HepG2 (cell line): Measurements from ENCODE around the gene KLHL17. TPM values are rescaled to one million over a fixed set of nuclear protein-coding genes. Genes with fewer than 3 reads are reported as not detected.
"Not testable (repeated sequence)": the region's sequence is repeated elsewhere in the genome, so short reads cannot be mapped to it uniquely, and the experiment has no call there.

Source experiments
- ATAC-seq: fragments of 200-7000 bp; cut with Tn5 transposase; 3 replicates; pipeline ENCODE4 v1.9.1; 2020; ENCODE audit warnings: mild to moderate bottlenecking, moderate library complexity
- BruUV-seq: library from RNA; stranded (reverse); fragments of 400-500 nt; replicated peaks from 2 replicates; lab custom pipeline; 2021; lab: Mats Ljungman, UMichigan
- CTCF ChIA-PET: fragments of 300-600 bp; formaldehyde crosslinking; extraction: SDS; loops from one replicate; lab custom pipeline; 2021; ENCODE audit warnings: low total read pairs, inconsistent platforms, low intra/inter-chr PET ratio; lab: Yijun Ruan, JAX
- POLR2A ChIA-PET: fragments of 350-600 bp; sonication (Branson Sonifier 250); formaldehyde crosslinking; loops from one replicate; lab custom pipeline; 2020; ENCODE audit warnings: antibody characterized with exemption, inconsistent platforms; lab: Yijun Ruan, JAX
- DNase-seq: peaks from one replicate; pipeline ENCODE4 v3.0.0-alpha.2; 2015; ENCODE audit warnings: low spot score
- FAIRE-seq: peaks from 3 replicates; lab custom pipeline; 2011; peaks lifted over from hg19 to GRCh38; lab: Jason Lieb, UNC
- H2AFZ ChIP-seq: one replicate; pipeline ENCODE4 v1.6.1; 2011; ENCODE audit warnings: low read length, inconsistent platforms
- H3K27ac ChIP-seq: fragments of 300-600 bp; 3 replicates; pipeline ENCODE4 v1.8.0; 2011; ENCODE audit warnings: mixed run types, mild to moderate bottlenecking, mixed read lengths, low read length, inconsistent platforms; ENCODE audit not compliant: insufficient read depth; ENCODE audit errors: extremely low read length
- H3K27me3 ChIP-seq, 2 experiments: fragments of 200-600 bp in 1 of 2; 2 replicates in 1 of 2; 3 replicates in 1 of 2; pipeline versions ENCODE4 v1.6.0 to v1.8.0; 2011; ENCODE audit warnings: low read length in 2 of 2, mild to moderate bottlenecking in 2 of 2, moderate library complexity in 2 of 2, inconsistent platforms in 1 of 2; ENCODE audit not compliant: insufficient read depth in 2 of 2, control insufficient read depth in 1 of 2
- H3K36me3 ChIP-seq, 2 experiments: fragments of 200-600 bp in 1 of 2; replicated peaks in 1 of 2; 2 replicates in 1 of 2; 3 replicates in 1 of 2; pipeline versions ENCODE4 v1.5.1 to v1.8.0; 2011; ENCODE audit warnings: low read length in 2 of 2, inconsistent platforms in 1 of 2; ENCODE audit not compliant: insufficient read depth in 2 of 2, control insufficient read depth in 1 of 2
- H3K4me1 ChIP-seq: 2 replicates; pipeline ENCODE4 v1.5.1; 2012; ENCODE audit warnings: low read length, inconsistent platforms; ENCODE audit not compliant: insufficient read depth
- H3K4me2 ChIP-seq: 2 replicates; pipeline ENCODE4 v1.6.0; 2011; ENCODE audit warnings: low read depth, low read length, inconsistent platforms
- H3K4me3 ChIP-seq, 3 experiments: fragments of 200-600 bp in 1 of 3; sonication (generic), shearing (Covaris generic) in 1 of 3; replicated peaks in 1 of 3; 2 replicates each; pipeline ENCODE4 v1.5.1; 2011 to 2016; ENCODE audit warnings: low read length in 3 of 3, inconsistent platforms in 2 of 3, low read depth in 2 of 3, mild to moderate bottlenecking in 2 of 3, control low read depth in 1 of 3, mixed read lengths in 1 of 3; ENCODE audit not compliant: insufficient read depth in 1 of 3
- H3K79me2 ChIP-seq: one replicate; pipeline ENCODE4 v1.6.1; 2011; ENCODE audit warnings: low read length, inconsistent platforms; ENCODE audit not compliant: insufficient read depth
- H3K9ac ChIP-seq: 2 replicates; pipeline ENCODE4 v1.6.0; 2011; ENCODE audit warnings: mild to moderate bottlenecking, low read depth, low read length, inconsistent platforms; ENCODE audit not compliant: insufficient read depth
- H3K9me3 ChIP-seq: 2 replicates; pipeline ENCODE4 v1.5.1; 2012; ENCODE audit warnings: mild to moderate bottlenecking, low read length
- H4K20me1 ChIP-seq: 2 replicates; pipeline ENCODE4 v1.6.0; 2011; ENCODE audit warnings: inconsistent platforms, mild to moderate bottlenecking, low read length, moderate library complexity; ENCODE audit not compliant: insufficient read depth
- ATF1 ChIP-seq: IDR thresholded peaks from 2 replicates; pipeline ENCODE4 v1.6.1; 2016; ENCODE audit warnings: mild to moderate bottlenecking, control low read depth
- EED ChIP-seq: sonication (generic); formaldehyde crosslinking; IDR thresholded peaks from 2 replicates; pipeline ENCODE4 v1.5.0; 2020; ENCODE audit warnings: mild to moderate bottlenecking, missing genetic modification reagents
- ZC3H13 ChIP-seq: sonication (generic); formaldehyde crosslinking; IDR thresholded peaks from 2 replicates; pipeline ENCODE4 v1.8.1; 2023; ENCODE audit warnings: mild to moderate bottlenecking, missing genetic modification reagents, moderate library complexity
- ZSCAN22 ChIP-seq: sonication (generic); formaldehyde crosslinking; IDR thresholded peaks from 2 replicates; pipeline ENCODE4 v1.4.0; 2020; ENCODE audit warnings: mild to moderate bottlenecking, missing genetic modification reagents
- WGBS: methylation state at CpG from one replicate; pipeline ENCODE4 v1.1.6; 2017; ENCODE audit warnings: low lambda C conversion rate; 5-methylcytosine and 5-hydroxymethylcytosine counted together
- in situ Hi-C: cut with HindIII; loops from 2 replicates; pipeline ENCODE4 v1.10.0; 2017; ENCODE audit warnings: low pct_unique_long_range_greater_than_20kb; ENCODE audit not compliant: extremely low pct_ligation_motif_present
- intact Hi-C: fragments of 100-400 bp; cut with micrococcal nuclease; formaldehyde crosslinking; loops from one replicate; pipeline ENCODE4 v1.10.0; 2022; ENCODE audit not compliant: unreplicated experiment
- polyA plus RNA-seq, 8 experiments: library from polyadenylated mRNA; depleted of rRNA in 3 of 8; stranded (reverse) in 7 of 8; unstranded in 1 of 8; fragments of >200 nt; fragmentation: Illumina TruSeq in 4 of 8; extraction: Trizol in 4 of 8; gene quantifications; 2 replicates each; pipeline versions ENCODE4 v1.2.1 to v1.2.3, GENCODE V29; 2011 to 2016; ENCODE audit warnings: low read depth in 4 of 8, missing spikeins in 1 of 8, mixed read lengths in 1 of 8; ENCODE audit not compliant: insufficient read depth in 1 of 8
- total RNA-seq, 5 experiments: library from RNA; depleted of rRNA; stranded (reverse); fragments of >200 nt; fragmentation: Illumina TruSeq; extraction: Trizol; gene quantifications; 2 replicates each; pipeline ENCODE4 v1.2.3, GENCODE V29; 2016; ENCODE audit warnings: low read depth in 1 of 5

Gene KLHL17
- total and polyA plus RNA-seq, 2 of the 13 experiments (the other 11 are each of a cell fraction or from before 2014, with no cell fraction given): 9.3 to 24.7 TPM

- in situ Hi-C loops, H3K27ac ChIP-seq, H3K4me2 ChIP-seq, H3K9ac ChIP-seq, FAIRE-seq, H3K9me3 ChIP-seq, H3K79me2 ChIP-seq, H4K20me1 ChIP-seq, H3K36me3 ChIP-seq, H2AFZ ChIP-seq, ATAC-seq, intact Hi-C loops, H3K4me3 ChIP-seq, BruUV-seq, DNase-seq: not testable (repeated sequence)
- ChIA-PET CTCF (interaction anchor here (1.4 kb wide), 1 partner anchor 72 kb away, joined by 5 read pairs; no protein-coding TSS in a partner anchor), POLR2A (interaction anchor here (1.1 to 1.5 kb wide), 2 partner anchors 10 to 30 kb away, joined by 3 to 11 read pairs; partner anchors contain the start of gene PLEKHN1)
- peaks cover 33% of the 10 kb centered on the region for H3K4me1 ChIP-seq
- H3K27me3 ChIP-seq: peaks cover 12 to 30% of the 10 kb centered on the region in 2 experiments
- WGBS: 64% methylated on average over 19 of the region's 39 CpGs
Observed at GRCh38 chr1:976791-977190, 16.4 kb downstream of the KLHL17 start.

- peaks cover 47% of the 10 kb centered on the region for H3K4me1 ChIP-seq
- peaks cover 18 to 45% of the 10 kb centered on the region in 2 experiments for H3K27me3 ChIP-seq
- no peaks in the 10 kb centered on the region for H3K9me3 ChIP-seq
- no peak for TF ChIP-seq ATF1 (CRISPR knock-in tag)
- TF ChIP-seq ZSCAN22 (CRISPR knock-in tag): no peak
- 0 out of 2 replicates have a peak, but pooled peaks have one; percentile 30 for TF ChIP-seq EED (CRISPR knock-in tag)
- 0 out of 2 replicates have a peak, but pooled peaks have one; percentile 24 for TF ChIP-seq ZC3H13 (CRISPR knock-in tag)
- POLR2A ChIA-PET: no interaction called here
- H2AFZ ChIP-seq: no peak overlapping the region
- DNase-seq (no peak), FAIRE-seq (no peak), ATAC-seq (no peak)
- 57% methylated on average over 14 of the region's 44 CpGs for WGBS
- no peak overlapping the region for H3K27ac ChIP-seq
- no peaks in the 10 kb centered on the region for H3K36me3 ChIP-seq
- H3K4me3 ChIP-seq: no peak overlapping the region; a peak in 1 of 6 replicates
- H4K20me1 ChIP-seq: no peaks in the 10 kb centered on the region
- CTCF ChIA-PET: no interaction called here
- H3K4me2 ChIP-seq: peak overlapping the region; percentile 12; the same call in 1 of the 2 replicates
- in situ Hi-C loops (no loop called here), intact Hi-C loops (no loop called here)
- BruUV-seq: no TSS peak
- H3K9ac ChIP-seq: no peak overlapping the region
- no peaks in the 10 kb centered on the region for H3K79me2 ChIP-seq
Observed at GRCh38 chr1:978069-978834, 17.9 kb downstream of the KLHL17 start.
